Mononuclear cell (primary cell): Measurements from ENCODE around the gene RHOV. TPM values are rescaled to one million over a fixed set of nuclear protein-coding genes. Genes with fewer than 3 reads are reported as not detected.

Experiments
- H3K27me3 ChIP-seq: 2 replicates; pipeline ENCODE4 v1.6.0; 2011; ENCODE audit warnings: low read length, control low read depth; ENCODE audit not compliant: insufficient read depth
- H3K4me1 ChIP-seq: 2 replicates; pipeline ENCODE4 v1.5.1; 2011; ENCODE audit warnings: mild to moderate bottlenecking, low read length, control low read depth; ENCODE audit not compliant: insufficient read depth
- H3K4me3 ChIP-seq: 2 replicates; pipeline ENCODE4 v1.5.1; 2011; ENCODE audit warnings: mild to moderate bottlenecking, low read length, moderate library complexity
- H3K9me3 ChIP-seq: 2 replicates; pipeline ENCODE4 v1.5.1; 2011; ENCODE audit warnings: low read depth, mild to moderate bottlenecking, control low read depth, low read length
- total RNA-seq: library from RNA; depleted of rRNA; stranded (reverse); fragments of >200 nt; gene quantifications from one replicate; pipeline ENCODE4 v1.2.3, GENCODE V29; 2012

RHOV gene
- total RNA-seq, 1 donor, result not detected

DNA sequence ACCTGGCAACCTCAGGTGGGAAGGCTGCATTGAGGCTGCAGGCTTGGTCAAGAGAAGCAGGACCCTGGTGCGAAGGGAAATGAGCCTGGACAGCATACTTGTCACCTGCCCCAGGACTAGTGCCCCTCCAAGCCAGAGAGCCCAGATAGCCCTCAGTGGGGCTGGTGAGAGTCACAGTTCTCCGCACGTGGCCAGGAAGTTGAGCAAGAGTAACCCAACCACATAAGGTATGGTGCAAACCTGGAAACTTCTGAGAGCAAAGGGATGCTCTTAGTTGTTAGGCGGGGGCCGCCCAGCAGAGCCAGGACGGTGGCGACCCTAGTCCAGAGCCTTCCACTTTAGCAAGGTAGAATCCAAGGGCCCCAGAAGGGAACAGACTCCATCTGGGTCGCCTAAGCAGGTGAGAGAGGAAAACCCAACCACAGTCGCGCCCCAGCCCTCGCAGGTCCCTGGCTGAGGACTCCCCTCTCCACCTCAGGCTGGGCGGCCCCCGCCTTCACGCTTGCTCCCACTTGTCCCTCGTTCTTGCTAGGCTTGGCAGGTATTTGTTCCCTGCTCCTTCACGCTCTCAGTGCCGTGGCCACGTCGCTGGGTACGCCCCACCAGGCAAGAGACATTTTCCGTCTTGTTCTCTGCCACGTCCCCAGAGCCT, 19.1 kb upstream of the RHOV start:
- Histone ChIP-seq H3K27me3 (no peaks in the 10 kb centered on the region), H3K9me3 (no peaks in the 10 kb centered on the region), H3K4me1 (peaks cover 34% of the 10 kb centered on the region), H3K4me3 (no peak overlapping the region)

DNA sequence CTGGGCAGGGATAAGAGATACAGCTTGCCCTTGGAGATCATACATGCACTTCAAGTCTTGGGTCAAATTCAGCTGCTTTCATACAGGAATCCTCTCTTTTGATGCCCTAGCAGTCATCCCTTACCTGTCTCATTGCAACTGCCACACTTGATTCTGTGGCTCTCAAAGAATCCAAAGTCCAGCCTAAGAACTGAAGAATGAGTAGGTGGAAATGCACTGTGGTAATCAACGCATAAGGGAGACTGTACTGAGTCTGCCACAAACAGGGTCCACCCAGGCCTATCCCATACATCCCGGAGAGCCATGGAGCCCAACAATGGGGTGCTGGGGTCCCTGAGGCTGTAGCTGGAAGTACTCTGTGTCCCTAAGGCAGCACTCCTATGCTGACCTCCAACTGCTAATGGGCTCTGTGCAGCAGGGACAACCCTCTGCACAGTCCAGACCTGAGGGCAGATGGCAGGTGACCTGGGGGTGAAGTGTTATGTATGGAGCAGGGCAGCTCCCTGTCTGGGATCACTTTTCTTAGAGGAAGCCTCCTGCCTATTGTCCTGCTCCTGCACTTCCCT, 18.5 kb upstream of the RHOV start:
- Histone ChIP-seq H3K4me3 (no peak overlapping the region), H3K27me3 (no peaks in the 10 kb centered on the region), H3K9me3 (no peaks in the 10 kb centered on the region), H3K4me1 (peaks cover 34% of the 10 kb centered on the region)

DNA sequence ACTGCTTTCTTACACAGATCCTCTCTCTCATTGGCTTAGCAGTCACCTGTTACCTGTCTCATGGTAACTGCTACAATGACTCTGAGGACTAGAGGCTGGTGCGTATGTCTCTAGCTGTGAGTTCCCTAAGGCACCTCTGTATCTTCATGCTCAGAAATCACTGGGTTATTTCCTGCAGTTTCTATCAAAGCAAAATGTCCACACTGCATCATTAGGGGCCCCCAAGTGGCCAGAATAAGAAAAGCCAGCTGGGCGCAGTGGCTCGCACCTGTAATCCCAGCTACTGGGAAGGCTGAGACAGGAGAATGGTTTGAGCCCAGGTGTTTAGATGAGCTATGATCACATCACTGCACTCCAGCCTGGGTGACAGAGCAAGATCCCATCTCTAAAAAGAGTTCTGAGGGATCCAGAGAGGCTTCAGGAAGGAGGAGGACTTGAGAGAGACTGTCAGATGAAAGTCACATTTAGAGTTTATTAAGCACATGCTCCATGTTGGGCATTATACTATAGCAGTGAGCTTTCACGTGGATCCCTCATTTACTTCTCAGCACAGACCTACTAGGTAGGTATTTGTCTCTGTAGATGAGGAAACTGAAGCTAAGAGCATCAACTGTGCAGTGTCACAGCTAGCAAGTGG, 17.9 kb upstream of the RHOV start:
- Histone ChIP-seq H3K4me1 (peaks cover 34% of the 10 kb centered on the region), H3K27me3 (no peaks in the 10 kb centered on the region), H3K9me3 (no peaks in the 10 kb centered on the region), H3K4me3 (no peak overlapping the region)

DNA sequence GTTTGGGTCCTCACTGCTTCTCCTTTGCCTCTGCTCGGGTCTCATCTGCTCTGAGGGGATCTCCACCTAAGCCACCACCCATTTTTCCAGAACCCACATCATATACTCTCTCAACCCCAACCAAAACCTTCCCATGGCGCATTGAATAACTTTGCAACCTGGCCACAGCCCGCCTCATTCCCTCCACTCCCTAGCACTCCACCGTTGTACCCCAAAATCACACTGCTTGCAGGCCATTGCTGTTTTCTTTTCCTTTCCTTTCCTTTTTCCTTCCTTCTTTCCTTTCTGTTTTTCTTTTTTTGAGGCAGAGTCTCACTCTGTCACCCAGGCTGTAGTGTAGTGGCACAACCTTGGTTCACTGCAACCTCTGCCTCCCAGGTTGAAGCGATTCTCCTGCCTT, 17.1 kb upstream of the RHOV start:
- Histone ChIP-seq H3K4me3 (no peak overlapping the region), H3K9me3 (no peaks in the 10 kb centered on the region), H3K4me1 (peaks cover 33% of the 10 kb centered on the region), H3K27me3 (no peaks in the 10 kb centered on the region)

DNA sequence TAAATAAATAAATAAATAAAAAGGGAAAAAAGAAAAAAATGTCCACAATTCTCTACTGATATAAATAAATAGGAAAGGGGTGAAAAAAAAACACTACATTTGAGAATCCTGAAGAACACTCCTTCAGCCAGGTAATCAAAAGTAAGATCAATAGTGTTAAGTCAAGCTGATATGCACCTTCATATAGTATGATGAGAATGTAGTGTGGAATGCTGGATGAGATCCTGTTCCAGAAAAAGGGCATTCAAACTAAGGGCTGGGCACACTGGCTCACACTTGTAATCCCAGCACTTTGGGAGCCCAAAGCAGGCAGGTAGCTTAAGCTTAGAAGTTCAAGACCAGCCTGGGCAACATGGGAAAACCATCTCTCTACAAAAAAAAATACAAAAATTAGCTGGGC, 15.1 kb upstream of the RHOV start:
- peaks cover 26% of the 10 kb centered on the region for H3K4me1 ChIP-seq
- H3K27me3 ChIP-seq, result no peaks in the 10 kb centered on the region
- no peaks in the 10 kb centered on the region for H3K9me3 ChIP-seq
- no peak overlapping the region for H3K4me3 ChIP-seq

DNA sequence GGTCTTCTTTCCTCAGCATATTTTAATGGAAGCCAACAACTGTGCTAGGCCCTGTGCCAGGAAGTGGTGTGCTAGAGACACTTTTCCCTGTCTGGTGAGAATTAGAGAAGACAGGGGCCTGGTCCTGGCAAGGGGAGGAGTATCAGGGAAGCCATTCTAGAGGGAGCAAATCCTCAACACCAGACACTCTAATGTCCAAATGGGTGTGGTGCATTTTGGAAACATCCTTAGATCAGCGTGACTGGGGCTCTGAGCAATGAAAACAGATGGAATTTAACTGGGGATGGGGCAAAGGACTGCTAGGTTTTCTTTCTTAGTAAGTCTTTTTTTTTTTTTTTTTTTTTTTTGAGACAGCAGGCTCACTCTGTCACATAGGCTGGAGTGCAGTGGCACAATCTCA, 12.6 kb upstream of the RHOV start:
- Histone ChIP-seq H3K4me1 (peaks cover 10% of the 10 kb centered on the region), H3K27me3 (no peaks in the 10 kb centered on the region), H3K9me3 (no peaks in the 10 kb centered on the region), H3K4me3 (no peak overlapping the region)

DNA sequence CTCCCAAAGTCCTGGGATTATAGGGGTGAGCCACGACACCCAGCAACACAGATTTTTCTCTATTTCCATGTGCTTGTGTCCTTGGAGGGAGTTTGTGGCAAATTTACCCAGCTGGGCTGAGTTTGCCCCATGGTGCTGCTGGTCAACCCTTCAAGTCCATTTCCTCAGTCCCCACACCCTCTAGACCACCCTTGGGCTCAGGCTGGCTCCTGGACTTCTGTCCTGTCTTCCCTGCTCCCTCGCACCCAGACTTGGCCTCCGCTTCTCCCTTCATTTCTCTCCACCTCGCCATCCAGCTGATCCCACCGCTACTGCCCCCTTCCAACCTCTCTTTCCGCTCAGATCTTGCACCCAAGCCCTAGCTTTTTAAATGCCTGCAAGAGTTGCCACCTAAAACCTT, 7.3 kb upstream of the RHOV start:
- no peaks in the 10 kb centered on the region for H3K27me3 ChIP-seq
- no peaks in the 10 kb centered on the region for H3K9me3 ChIP-seq
- peaks cover 9% of the 10 kb centered on the region for H3K4me1 ChIP-seq
- H3K4me3 ChIP-seq, result no peak overlapping the region

DNA sequence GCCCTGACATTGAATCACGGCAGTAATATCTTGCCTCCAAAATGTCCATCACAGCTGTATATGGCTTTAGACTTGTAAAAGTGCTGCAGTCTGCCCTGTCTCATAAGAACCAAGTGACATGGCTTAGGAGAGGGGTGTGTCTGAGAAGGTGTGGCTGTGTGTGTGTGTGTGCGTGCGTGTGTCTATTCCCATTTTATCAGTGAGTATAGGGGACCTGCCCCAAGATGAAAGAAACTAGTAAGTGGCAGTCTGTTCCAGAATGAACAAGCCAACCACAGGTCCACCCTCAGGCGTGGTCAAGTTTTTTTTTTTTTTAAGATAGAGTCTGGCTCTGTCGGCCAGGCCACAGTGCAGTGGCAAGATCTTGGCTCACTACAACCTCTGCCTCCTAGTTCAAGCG, 5.6 kb upstream of the RHOV start:
- Histone ChIP-seq H3K9me3 (no peaks in the 10 kb centered on the region), H3K27me3 (peaks cover 1% of the 10 kb centered on the region)

DNA sequence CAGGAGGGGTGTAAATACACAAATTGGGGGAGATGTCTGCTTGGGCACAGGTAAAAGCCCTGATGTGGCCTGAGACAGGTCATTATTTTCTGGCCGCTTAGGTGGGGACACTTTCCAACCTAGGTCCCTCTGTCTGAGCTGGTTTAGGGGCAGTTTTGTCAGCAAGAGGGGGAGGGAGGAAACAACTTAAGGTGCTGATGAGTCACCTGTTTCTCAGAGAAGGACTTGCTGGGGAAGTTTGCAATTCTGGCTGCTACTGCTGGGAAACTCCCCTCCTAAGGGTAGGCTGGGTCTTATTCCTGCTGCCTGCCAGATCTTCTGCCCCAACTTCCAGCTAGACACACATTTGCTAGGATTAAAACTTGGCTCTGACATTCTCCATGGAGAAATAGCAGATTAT, 4.8 kb upstream of the RHOV start:
- no peak overlapping the region for H3K4me3 ChIP-seq
- no peaks in the 10 kb centered on the region for H3K9me3 ChIP-seq
- H3K27me3 ChIP-seq, result peaks cover 5% of the 10 kb centered on the region
- H3K4me1 ChIP-seq, result peaks cover under 1% of the 10 kb centered on the region

More for the DNA sequence above, 5.6 kb upstream of the RHOV start:
- Histone ChIP-seq H3K4me3 (no peak overlapping the region), H3K4me1 (peaks cover 6% of the 10 kb centered on the region)

DNA sequence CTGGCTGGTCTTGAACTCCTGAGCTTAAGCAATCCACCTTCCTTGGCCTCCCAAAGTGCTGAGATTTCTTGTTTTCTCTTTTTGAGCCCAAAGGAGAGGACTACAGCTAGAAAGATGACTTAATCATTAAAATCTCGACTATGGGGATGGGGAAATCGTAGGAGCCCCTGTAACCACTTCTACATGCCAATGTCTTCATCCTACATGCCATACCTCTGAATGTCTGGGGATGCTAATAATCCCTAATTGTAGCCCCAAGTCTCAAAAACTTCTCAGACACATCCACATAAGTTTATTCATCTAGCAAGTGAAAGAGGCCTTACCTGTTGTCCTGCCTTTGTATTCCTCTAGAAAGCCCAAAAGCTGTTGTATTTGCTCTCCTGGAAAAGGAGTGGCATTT, 3.7 kb upstream of the RHOV start:
- H3K9me3 ChIP-seq, result no peaks in the 10 kb centered on the region
- peaks cover 6% of the 10 kb centered on the region for H3K4me1 ChIP-seq
- H3K27me3 ChIP-seq, result peaks cover 10% of the 10 kb centered on the region
- H3K4me3 ChIP-seq, result no peak overlapping the region

DNA sequence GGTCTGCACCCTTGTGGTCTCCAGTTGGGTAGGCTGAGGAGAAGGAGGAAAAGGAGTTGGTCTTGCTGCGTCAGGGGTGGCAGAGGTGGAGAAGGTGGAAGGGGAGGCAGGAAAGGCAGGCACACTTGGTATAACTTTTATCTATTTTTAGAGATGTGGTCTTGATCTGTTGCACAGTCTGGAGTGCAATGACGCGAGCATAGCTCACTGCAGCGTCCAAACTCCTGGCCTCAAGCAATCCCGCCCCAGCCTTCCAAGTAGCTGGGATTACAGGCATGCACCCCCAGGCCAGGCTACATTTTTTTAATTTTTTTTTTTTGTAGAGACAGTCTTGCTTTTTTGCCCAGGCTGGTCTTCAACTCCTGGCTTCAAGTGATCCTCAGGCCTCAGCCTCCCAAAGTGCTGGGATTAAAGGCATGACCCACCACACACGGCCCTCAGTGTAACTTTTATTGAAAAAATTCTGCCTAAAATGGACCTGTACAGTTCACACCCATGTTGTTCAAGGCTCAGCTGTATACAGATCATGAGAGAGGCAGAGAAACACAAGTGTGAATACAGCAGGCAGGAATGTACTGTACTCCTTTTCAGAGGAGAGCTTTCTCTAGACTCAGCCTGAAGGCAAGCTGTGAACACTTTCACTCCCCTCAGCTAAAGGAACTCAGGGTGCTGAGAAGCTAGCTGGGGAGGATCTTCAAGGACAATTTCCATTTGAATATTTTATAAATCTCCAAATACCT, 2.1 kb upstream of the RHOV start:
- H3K4me1 ChIP-seq, result peaks cover 6% of the 10 kb centered on the region
- H3K4me3 ChIP-seq, result no peak overlapping the region
- H3K27me3 ChIP-seq, result peaks cover 10% of the 10 kb centered on the region
- no peaks in the 10 kb centered on the region for H3K9me3 ChIP-seq

DNA sequence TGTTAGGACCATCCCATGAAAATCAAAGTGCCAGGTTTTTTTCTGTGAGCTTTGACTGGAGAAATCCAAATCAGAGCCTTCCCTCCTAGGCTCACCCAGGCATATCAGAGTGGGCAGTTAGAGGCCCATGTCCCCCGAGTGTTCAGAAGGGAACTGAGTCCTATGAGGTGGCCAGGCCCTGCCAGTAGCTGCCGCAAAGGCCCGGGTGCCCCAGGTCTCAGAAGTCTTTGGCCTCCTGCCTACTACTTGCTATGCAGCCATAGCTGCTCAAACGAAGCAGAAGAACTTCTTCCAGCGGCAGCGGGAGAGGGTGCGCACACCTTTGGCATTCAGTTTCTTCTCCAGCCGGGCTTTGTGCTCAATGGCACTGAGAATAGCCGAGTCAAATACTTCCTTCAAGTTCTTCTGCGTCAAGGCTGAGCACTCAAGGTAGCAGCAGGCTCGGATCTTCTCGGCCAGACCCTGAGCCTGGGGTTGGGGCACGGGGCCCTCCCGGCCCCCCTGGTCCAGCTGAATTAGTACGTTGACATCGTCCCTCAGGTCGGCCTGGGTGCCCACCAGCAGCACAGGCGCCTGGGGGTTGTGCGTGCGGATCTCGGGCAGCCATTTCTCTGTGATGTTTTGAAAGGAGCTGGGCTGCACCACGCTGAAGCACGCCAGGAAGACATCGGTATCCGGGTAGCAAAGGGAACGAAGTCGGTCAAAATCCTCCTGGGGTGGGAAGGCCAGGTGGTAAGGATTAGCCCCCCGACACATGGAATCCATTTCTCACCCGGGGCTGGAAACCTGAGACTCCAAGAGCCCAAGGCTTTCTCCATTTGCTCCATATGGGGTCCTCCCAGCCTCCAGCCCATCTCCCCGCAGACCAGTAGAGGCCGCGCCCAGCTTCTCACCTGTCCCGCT, 992 bp downstream of the RHOV start:
- Histone ChIP-seq H3K27me3 (peaks cover 10% of the 10 kb centered on the region), H3K4me3 (no peak overlapping the region), H3K9me3 (no peaks in the 10 kb centered on the region), H3K4me1 (peaks cover 6% of the 10 kb centered on the region)

DNA sequence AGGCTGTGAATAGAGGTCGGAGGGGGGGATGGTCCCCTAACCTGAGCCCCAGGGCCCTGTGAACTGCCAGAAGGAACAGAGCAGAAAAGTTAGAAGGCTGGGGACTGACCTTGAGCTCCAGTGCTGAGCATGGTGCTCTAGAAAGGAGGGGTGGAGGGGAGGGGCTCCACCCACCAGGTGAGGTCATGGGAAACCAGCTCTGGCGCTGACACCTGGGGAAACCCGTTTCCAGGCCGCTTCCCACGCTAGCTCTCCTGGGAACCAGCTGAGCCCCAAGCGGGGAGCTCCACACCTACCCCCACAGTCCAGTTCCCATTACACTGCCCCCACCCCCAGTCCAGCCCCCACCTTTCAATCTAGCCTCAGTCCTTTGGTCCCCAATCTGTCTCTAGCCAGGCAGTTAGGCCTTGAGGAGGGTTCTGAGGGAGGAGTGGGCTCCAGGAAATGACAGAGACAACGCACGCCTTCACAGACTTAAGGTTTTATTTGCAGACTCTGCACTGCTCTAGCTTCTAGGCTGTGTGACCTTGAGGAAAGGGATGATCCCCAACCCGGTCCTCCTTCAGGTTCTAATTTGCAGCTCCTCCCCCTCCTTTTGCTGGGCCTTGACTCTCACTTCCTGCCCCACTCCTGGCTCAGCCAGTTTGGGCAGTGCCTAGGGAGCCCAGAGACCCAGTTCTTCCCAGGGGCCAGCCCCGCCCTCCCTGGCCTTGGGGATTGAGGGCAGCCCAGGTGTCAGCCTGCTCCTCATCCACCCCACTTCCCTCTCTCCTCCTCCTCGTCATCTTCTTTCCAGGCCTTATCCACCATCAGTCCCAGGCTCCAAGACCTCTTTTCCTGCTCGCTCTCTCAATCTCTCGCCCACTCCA, 2.1 kb downstream of the RHOV start:
- peaks cover 10% of the 10 kb centered on the region for H3K27me3 ChIP-seq
- no peak overlapping the region for H3K4me3 ChIP-seq
- H3K9me3 ChIP-seq, result no peaks in the 10 kb centered on the region

DNA sequence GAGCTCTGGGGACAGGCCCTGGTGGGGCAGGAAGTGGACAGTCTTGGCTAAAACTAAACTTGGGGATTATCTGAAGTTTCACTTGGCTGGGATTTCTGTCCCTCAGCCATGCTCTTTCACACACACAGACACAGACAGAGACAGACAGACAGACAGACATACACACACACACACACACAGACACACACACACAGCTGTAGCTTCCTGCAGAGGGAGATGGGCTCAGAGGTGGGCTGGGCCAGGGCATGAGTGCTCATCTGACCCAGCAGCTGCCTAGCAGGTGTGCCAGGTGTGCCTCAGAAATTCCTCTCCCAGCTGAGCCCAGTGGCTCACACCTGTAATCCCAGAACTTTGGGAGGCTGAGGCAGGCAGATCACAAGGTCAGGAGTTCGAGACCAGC, 3.3 kb downstream of the RHOV start:
- H3K4me1 ChIP-seq, result peaks cover 6% of the 10 kb centered on the region
- H3K27me3 ChIP-seq, result peaks cover 10% of the 10 kb centered on the region
- no peaks in the 10 kb centered on the region for H3K9me3 ChIP-seq
- H3K4me3 ChIP-seq, result no peak overlapping the region

More for the DNA sequence above, 2.1 kb downstream of the RHOV start:
- H3K4me1 ChIP-seq, result peaks cover 6% of the 10 kb centered on the region
